Common myeloid progenitor, CD34-positive (primary cell): ENCODE data around the gene SMYD4.
A peak's percentile ranks its signal among the peaks of the same experiment; 100 is the strongest.

Experiments used
- CTCF ChIA-PET: fragments of 350-600 bp; sonication (Branson Sonifier 250); formaldehyde crosslinking; loops from one replicate; lab custom pipeline; 2021; ENCODE audit warnings: antibody characterized with exemption; lab: Charles Lee
- POLR2A ChIA-PET: fragments of 350-600 bp; sonication (Branson Sonifier 250); formaldehyde crosslinking; loops from one replicate; lab custom pipeline; 2021; ENCODE audit warnings: antibody characterized with exemption; lab: Charles Lee
- DNase-seq, 3 donors: peaks; one replicate each; pipeline versions ENCODE4 v3.0.0 to v3.0.0-alpha.2; 2013
- H3K27ac ChIP-seq, 2 experiments: 1 replicate in 1 of 2; 2 replicates in 1 of 2; pipeline ENCODE4 v1.7.0; 2013; ENCODE audit warnings: inconsistent platforms in 2 of 2, low read length in 2 of 2, mild to moderate bottlenecking in 2 of 2, low read depth in 1 of 2, moderate library complexity in 1 of 2; ENCODE audit not compliant: severe bottlenecking in 2 of 2, insufficient read depth in 1 of 2, poor library complexity in 1 of 2
- H3K27me3 ChIP-seq, 5 experiments: replicated peaks in 2 of 5; 1 replicate in 3 of 5; 2 replicates in 2 of 5; pipeline versions ENCODE4 v1.6.1 to v1.7.0; 2013; ENCODE audit warnings: low read length in 4 of 5, mild to moderate bottlenecking in 2 of 5, moderate library complexity in 2 of 5, inconsistent platforms in 1 of 5; ENCODE audit not compliant: insufficient read depth in 5 of 5, control insufficient read depth in 4 of 5
- H3K36me3 ChIP-seq, 4 experiments: 1 replicate in 2 of 4; 2 replicates in 2 of 4; pipeline versions ENCODE4 v1.6.1 to v1.7.0; 2013; ENCODE audit warnings: low read length in 3 of 4, control low read depth in 1 of 4, mild to moderate bottlenecking in 1 of 4; ENCODE audit not compliant: control insufficient read depth in 4 of 4, insufficient read depth in 4 of 4
- H3K4me1 ChIP-seq, 4 experiments: 1 replicate in 3 of 4; 2 replicates in 1 of 4; pipeline versions ENCODE4 v1.6.1 to v1.7.1; 2013; ENCODE audit warnings: low read length in 3 of 4, mild to moderate bottlenecking in 3 of 4, control low read depth in 1 of 4, inconsistent platforms in 1 of 4, moderate library complexity in 1 of 4; ENCODE audit not compliant: control insufficient read depth in 4 of 4, insufficient read depth in 4 of 4; ENCODE audit errors: control extremely low read depth in 1 of 4
- H3K4me3 ChIP-seq, 7 experiments: 1 replicate in 4 of 7; 2 replicates in 3 of 7; pipeline versions ENCODE4 v1.5.1 to v1.7.0; 2013; ENCODE audit warnings: mild to moderate bottlenecking in 7 of 7, low read length in 6 of 7, moderate library complexity in 6 of 7, inconsistent platforms in 2 of 7, low read depth in 2 of 7, control low read depth in 1 of 7; ENCODE audit not compliant: insufficient read depth in 4 of 7, control insufficient read depth in 1 of 7; ENCODE audit errors: extremely low read depth in 1 of 7
- H3K9me3 ChIP-seq, 5 experiments: 1 replicate in 4 of 5; 2 replicates in 1 of 5; pipeline versions ENCODE4 v1.6.1 to v1.7.1; 2013; ENCODE audit warnings: low read length in 4 of 5, mild to moderate bottlenecking in 2 of 5, inconsistent platforms in 1 of 5, low read depth in 1 of 5, moderate library complexity in 1 of 5; ENCODE audit not compliant: control insufficient read depth in 4 of 5, insufficient read depth in 2 of 5; ENCODE audit errors: control extremely low read depth in 1 of 5
- WGBS: methylation state at CpG from one replicate; pipeline ENCODE4 v1.1.5; 2013; ENCODE audit not compliant: insufficient coverage; 5-methylcytosine and 5-hydroxymethylcytosine counted together

Gene SMYD4

GRCh38 chr17:1834380-1835149 lies 4.9 kb upstream of the SMYD4 start:
- peak in 2 of 3 donors; percentile 19 to 46 for DNase-seq
- WGBS = 98% methylated on average over 4 of the region's 12 CpGs
- ChIA-PET POLR2A (no interaction called here), CTCF (interaction anchor here (0.6 to 1.6 kb wide), 4 partner anchors 32 to 166 kb away, joined by 3 to 5 read pairs (median 4); no protein-coding TSS in a partner anchor)
- H3K4me3 ChIP-seq = no peak overlapping the region
- peaks cover 0 to 16% (median 8%) of the 10 kb centered on the region in 4 experiments for H3K4me1 ChIP-seq
- H3K27ac ChIP-seq = no peak overlapping the region
- peaks cover 0 to 14% (median 7%) of the 10 kb centered on the region in 4 experiments for H3K36me3 ChIP-seq
- no peaks in the 10 kb centered on the region for H3K9me3 ChIP-seq
- no peaks in the 10 kb centered on the region for H3K27me3 ChIP-seq

DNA sequence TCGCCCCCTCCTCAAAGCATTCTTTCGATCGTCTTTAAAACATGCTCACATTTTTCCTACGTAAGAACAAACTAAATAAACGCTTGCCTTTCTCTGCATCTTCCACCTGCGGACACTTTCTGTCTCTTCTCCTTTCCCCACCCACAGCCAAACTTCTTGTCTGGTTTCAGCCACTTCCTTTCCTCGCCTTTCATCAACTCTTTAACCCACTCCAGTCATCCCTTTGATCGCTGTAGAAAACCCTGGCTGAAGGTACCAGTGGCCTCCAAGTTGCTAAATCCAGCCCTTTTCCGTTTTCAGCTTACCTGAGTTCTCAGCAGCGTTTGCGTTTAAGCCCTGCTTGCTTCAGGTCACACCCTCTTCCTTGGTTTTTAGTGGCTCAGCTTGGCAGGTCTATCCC lies 586 bp upstream of the SMYD4 start:
- Histone ChIP-seq H3K9me3 (no peaks in the 10 kb centered on the region), H3K27ac (peak overlapping the region; percentile 34 to 68), H3K27me3 (no peaks in the 10 kb centered on the region), H3K4me1 (peaks cover 4 to 22% (median 15%) of the 10 kb centered on the region in 4 experiments), H3K36me3 (peaks cover 0 to 23% (median 6%) of the 10 kb centered on the region in 4 experiments), H3K4me3 (peak overlapping the region; percentile 76 to 94 (median 88))
- ChIA-PET POLR2A (no interaction called here), CTCF (interaction anchor here (2.2 kb wide), 1 partner anchor 10 kb away, joined by 6 read pairs; no protein-coding TSS in a partner anchor)
- 1% methylated on average over 11 of the region's 11 CpGs for WGBS
- DNase-seq = peak; percentile 17 to 45 (median 42)

DNA sequence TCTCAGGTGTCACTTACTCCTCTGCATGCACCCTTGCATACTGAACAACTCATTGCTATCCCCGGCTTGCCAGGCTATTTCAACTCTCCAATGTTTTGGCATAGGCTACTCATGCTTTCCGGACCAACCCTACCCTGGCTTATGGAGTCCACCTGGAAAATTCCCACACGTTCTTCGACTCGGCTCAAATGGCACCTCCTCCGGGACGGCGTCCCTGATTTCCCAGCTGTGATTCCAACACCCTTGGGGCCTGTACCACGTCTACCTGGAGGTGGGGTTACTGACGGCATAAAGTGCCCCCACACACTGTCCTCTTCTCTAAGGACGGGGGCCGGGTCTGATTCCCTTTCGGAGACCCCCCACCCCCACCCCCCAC lies 498 bp downstream of the SMYD4 start:
- CTCF ChIA-PET = interaction anchor here (1.2 to 2.2 kb wide), 2 partner anchors 8 to 11 kb away, joined by 3 to 6 read pairs; no protein-coding TSS in a partner anchor
- H3K4me1 ChIP-seq = peaks cover 4 to 22% (median 15%) of the 10 kb centered on the region in 4 experiments
- WGBS = 1% methylated on average over 9 of the region's 13 CpGs

GRCh38 chr17:1820528-1821252 lies 9.0 kb downstream of the SMYD4 start:
- ChIA-PET POLR2A (no interaction called here), CTCF (interaction anchor here (1.0 to 1.2 kb wide), 2 partner anchors 9 to 104 kb away, joined by 3 to 4 read pairs; partner anchors contain the start of genes RPA1 and SMYD4)
- no CpG with 5 or more reads among the region's 7 CpGs for WGBS
- Histone ChIP-seq H3K27ac (no peak overlapping the region), H3K9me3 (no peaks in the 10 kb centered on the region), H3K4me1 (peaks cover 0 to 5% (median 0%) of the 10 kb centered on the region in 4 experiments), H3K36me3 (peaks cover 0 to 18% (median 10%) of the 10 kb centered on the region in 4 experiments), H3K27me3 (no peaks in the 10 kb centered on the region), H3K4me3 (no peak overlapping the region)
- DNase-seq = no peak

More for the DNA sequence above, 498 bp downstream of the SMYD4 start:
- Histone ChIP-seq H3K4me3 (peak overlapping the region; percentile 76 to 94 (median 88)), H3K9me3 (no peaks in the 10 kb centered on the region), H3K27me3 (no peaks in the 10 kb centered on the region), H3K27ac (peak overlapping the region; percentile 33 to 74), H3K36me3 (peaks cover 0 to 20% (median 9%) of the 10 kb centered on the region in 4 experiments)
- POLR2A ChIA-PET = interaction anchor here (0.7 to 1.0 kb wide), 3 partner anchors 106 to 180 kb away, joined by 3 to 4 read pairs (median 3); partner anchors contain the start of gene RILP
- peak in 1 of 3 donors; percentile 1 for DNase-seq

DNA sequence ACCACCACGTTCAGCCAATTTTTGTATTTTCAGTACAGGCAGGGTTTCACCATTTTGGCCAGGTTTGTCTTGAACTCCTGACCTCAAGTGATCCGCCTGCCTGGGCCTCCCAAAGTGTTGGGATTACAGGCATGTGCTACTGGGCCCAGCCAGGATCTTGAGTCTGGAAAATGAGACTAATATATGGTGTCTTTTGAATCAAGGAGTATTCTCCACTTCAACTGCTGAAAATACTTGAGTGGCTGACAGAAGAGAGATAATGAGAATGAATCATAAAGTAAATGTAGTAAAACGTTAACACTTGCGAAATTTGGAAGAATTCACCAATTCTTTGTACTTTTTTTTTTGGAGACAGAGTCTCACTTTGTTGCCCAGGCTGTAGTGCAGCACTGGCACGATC lies 16.6 kb downstream of the SMYD4 start:
- CTCF ChIA-PET = no interaction called here
- Histone ChIP-seq H3K4me1 (no peaks in the 10 kb centered on the region), H3K4me3 (no peak overlapping the region), H3K9me3 (no peaks in the 10 kb centered on the region), H3K36me3 (peaks cover 6 to 19% (median 15%) of the 10 kb centered on the region in 4 experiments), H3K27me3 (no peaks in the 10 kb centered on the region), H3K27ac (no peak overlapping the region)
- DNase-seq = no peak
- 97% methylated on average over 3 of the region's 5 CpGs for WGBS
- POLR2A ChIA-PET = no interaction called here

DNA sequence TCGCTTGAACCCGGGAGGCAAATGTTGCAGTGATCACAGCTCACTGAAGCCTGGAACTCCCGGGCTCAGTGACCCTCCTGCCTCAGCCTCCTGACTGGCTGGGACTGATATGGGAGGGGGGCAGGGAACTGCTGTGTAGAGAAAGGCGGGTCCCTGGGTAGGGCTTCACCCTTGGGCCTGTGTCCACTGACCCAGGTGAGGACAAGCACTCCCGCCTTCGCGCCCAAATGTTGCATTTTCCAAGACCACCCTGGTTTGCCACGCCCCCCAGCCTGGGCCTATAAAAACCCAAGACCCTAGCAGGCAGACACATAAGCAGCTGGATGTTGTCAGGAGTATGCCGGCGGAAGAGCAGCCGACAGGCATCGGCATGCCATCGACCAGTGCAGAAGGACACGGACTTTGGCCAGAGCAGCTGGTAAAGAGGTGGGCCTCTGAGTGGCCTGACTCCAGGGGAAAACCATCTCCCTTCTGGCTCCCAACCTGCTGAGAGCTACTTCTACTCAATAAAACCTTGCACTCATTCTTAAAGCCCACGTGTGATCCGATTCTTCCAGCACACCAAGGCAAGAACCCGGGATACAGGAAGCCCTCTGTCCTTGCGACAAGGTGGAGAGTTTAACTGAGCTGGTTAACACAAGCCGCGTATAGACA lies 19.1 kb downstream of the SMYD4 start:
- Histone ChIP-seq H3K36me3 (peaks cover 9 to 22% (median 17%) of the 10 kb centered on the region in 4 experiments), H3K9me3 (no peaks in the 10 kb centered on the region), H3K27ac (no peak overlapping the region), H3K4me3 (no peak overlapping the region), H3K27me3 (no peaks in the 10 kb centered on the region), H3K4me1 (no peaks in the 10 kb centered on the region)
- WGBS = 92% methylated on average over 19 of the region's 20 CpGs
- ChIA-PET POLR2A (no interaction called here), CTCF (interaction anchor here (0.7 to 1.5 kb wide), 2 partner anchors 13 to 94 kb away, joined by 3 read pairs; no protein-coding TSS in a partner anchor)
- DNase-seq = no peak
